Activated T-cell treated with anti-CD3 and anti-CD28 coated beads for 1 hour (primary cell): ENCODE measurements around the gene GPRC5A.

Source experiments
- DNase-seq: peaks from one replicate; pipeline ENCODE4 v3.0.0-alpha.2; 2020; ENCODE audit warnings: low read depth

The GPRC5A gene

DNA sequence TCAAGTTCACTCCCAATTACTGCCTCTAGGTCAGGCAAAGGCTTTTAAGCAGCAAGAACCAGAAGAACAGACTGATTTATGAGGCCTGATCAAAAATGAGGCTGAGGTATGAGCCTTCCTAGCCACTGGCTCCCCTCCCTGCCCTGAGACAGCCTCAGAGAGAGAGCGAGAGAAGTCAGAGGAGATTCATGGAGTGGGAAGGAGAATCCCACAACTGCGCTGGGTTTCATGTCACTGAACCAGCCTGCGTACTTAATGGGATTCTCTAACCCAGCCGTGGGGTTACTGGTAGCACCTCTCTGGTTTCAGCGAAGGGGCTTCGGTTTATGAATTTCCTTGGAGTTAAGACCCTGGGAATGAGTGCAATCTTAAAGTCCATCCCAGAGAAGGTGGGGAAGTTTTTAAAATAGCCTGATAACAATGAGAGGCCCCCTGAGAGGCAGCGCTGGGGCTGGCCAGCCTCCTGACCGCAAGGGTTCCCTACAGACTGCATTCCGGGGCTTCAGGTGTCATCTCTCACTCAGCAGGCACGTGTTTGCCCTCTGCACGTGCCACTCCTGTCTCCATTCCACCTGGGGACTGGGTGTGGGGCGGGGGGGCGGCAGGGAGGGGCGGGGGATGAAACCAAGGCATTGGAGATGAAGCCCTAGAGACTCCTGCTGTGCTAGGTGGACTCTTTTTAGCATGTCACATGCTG is 6.1 kb upstream of the GPRC5A start:
- no peak for DNase-seq

DNA sequence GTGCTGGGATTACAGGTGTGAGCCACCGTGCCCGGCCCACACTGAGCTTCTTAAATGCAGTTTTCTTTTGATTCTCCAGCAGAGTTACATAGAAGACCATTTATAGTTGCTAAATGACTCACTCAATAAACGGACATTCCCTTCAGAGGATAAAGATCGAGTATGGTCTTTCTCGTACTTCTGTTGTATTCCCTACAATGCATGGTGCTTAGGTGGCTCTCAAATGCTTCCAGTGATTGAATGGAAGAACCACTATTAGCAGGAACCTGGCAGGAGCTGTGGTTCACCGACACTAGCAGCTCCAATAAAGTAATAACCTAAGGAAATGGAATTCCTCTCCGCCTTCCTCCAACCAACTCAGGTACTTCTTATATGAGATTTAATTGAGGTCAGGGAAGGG is 3.9 kb upstream of the GPRC5A start:
- DNase-seq, result no peak

DNA sequence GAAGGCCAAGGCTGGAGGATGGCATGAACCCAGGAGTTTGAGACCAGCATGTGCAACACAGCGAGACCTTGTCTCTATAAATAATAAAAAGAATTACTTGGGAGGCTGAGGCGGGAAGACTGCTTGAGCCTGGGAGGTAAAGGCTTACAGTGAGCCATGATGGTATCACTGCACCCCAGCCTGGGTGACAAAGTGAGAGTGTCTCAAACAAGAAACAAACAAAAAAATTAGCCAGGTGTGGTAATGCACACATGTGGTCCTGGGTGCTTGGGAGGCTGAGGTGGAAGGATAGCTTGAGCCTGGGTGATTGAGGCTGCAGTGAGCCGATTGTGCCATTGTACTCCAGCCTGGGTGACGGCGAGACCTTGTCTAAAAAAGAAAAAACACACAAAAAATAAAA is 1.7 kb upstream of the GPRC5A start:
- no peak for DNase-seq

DNA sequence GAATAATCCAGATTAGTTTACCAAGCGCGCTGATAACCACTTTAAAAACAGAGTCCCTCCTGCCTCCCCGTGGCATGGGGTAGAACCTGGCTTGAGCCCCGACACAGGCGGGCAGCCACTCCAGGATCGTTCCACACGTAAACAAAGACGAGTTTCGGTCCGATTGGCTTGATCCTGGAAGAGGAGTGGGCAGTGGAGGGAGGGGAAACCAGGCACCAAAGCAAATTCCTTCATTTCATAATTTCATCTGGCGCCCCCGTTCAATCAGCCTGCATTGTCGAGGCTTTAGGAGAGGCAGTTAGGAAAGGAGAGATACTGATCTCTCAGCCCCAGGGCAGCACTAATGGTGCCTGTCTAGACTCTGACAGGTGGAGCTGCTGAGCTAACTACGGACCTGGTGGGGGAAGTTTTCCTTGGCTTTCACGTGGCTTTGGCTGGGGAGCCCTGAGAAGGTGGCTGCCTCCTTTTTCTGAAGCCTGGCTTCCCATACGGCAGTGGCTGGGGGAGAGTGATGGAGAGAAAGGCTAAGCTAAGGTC is 751 bp upstream of the GPRC5A start:
- DNase-seq, result peak; percentile 6

DNA sequence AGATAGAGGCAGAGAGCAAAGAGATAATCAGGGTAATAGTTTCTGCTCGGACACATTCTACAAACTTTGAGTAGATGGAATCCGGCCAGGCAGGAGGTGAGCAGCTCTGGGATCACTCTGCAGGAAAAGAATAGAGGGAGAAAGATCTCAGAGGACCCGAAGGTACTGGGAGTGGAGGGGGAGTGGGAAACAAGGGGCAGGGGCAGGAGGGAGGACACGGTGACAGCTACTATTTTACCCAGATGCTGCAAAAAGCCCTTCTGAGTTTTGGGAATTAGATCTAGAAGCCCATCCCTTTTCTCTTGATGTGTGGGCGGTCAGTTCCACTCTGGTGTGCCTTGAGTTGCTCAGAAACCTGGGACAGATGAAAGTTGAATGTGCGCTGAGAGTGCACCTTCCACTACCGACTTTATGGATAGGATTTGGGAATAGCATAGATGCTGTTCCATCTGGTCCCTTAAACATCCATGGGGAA is 556 bp downstream of the GPRC5A start:
- no peak for DNase-seq

DNA sequence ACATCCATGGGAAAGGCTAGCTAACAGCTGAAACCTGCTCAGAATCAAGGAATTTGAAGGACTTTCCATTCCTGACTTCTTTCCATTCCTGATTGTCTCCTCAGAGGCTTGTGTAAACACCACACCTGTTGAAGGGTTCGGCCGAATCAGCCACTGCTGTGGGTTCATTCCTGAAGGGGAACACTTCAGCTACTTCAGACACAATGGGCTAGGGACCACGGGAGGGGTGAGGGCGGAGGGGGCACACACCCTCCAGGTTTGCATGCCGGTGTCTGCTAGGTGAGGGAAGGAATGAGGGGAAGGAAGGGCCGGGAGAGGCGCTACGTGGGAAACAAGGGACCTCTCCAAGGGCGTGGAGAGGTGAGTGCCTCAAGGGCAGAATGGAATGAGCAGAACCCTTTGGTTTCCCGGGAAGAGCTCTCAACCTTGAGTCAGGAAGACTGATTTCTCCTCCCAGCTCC is 1.3 kb downstream of the GPRC5A start:
- DNase-seq, result no peak

DNA sequence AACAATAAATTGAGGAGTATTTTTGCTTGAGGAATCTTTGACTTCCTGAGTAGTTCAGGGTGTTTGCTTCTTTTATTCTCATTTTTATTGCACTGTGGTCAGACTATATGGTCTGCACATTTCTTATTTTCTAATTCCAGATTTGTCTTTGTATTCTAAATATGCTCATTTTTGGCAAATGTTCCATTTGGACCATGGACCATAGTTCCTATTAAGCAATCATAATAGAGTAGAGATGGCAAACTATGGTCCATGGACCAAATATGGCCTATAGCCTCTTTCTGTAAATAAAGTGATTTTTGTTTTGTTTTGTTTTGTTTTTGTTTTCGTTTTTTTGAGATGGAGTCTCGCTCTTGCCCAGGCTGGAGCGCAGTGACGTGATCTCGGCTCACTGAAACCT is 2.1 kb downstream of the GPRC5A start:
- no peak for DNase-seq

DNA sequence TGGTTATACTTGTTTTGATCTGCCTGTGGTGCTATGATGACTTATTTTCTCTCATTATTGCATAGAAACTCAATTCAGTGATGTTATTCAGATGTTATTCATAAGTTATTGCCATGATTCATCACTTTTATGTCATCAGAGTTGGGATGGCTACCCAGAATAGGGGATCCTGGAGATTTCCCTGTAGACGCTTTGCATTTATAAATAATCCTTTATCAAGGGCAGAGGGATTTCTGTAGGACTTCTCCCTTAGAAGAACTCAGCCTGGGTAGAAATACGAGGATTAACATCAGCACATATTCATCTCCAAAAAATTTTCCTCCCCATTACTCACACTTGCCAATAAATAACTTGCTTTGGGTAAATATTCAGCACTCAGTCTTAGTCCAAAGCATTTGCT is 4.9 kb downstream of the GPRC5A start:
- no peak for DNase-seq

DNA sequence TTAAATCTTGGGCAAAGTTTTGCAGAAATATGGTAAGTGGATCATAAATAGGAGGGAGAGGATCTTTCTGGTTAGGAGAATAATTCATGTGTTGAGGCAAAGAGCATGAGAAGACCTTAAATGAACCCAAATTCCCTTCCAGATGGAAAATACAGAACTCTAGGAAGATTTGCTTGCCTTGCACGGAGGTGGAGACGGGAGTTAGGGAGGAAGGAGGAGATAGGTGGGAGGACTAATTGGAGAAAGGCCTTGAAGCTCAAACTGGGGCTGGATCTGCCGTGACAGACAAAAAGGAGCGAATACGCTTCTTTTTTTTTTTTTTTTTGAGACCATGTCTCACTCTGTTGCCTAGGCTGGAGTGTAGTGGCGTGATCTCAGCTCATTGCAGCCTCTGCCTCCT is 5.9 kb downstream of the GPRC5A start:
- DNase-seq, result no peak

DNA sequence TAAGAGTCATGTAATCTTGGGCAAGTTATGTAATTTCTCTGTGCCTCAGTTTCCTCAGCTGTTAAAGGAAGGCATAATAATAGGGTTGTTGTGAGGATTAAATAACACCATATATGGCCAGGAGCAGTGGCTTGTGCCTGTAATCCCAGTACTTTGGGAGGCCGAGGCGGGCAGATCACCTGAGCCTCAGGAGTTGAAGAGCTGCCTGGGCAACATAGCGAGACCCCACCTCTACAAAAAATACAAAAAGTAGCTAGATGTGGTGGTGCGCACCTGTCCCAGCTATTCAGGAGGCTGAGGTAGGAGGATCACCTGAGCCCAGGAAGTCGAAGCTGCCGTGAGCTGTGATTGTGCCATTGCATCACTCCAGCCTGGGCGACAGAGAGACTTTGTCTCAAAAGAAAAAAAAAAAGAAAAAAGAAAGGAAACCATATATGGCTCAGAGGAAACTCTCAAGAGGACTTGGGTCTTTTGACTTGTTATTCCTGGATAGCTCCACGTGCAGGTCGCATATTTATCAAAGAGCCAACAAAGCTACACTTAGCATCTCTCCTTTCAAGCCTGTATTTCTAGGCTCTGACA is 6.9 kb downstream of the GPRC5A start:
- no peak for DNase-seq

DNA sequence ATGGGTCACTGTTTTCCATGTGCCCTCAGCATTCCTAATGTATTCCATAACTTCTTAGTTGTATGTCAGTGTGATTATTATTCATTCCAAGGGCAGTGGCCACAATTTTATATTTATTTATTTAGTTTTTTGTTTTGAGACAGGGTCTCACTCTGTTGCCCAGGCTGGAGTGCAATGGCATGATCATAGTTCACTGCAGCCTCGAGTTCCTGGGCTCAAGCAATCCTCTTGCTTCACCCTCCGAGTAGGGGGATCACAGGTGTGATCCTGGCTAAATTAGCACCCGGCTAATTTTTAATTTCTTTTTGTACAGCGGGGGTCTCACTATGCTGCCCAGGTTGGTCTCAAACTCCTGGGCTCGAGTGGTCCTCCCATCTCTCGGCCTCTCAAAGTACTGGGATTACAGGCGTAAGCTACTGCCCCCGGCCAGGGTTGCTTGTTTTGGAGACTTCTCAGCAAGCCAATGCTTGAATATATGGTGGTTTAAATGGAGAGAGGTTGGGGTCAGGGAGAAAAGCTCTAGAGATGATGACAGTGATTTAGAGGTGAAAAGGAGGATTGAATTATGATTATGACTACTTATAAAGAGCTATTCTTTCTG is 7.6 kb downstream of the GPRC5A start:
- no peak for DNase-seq

DNA sequence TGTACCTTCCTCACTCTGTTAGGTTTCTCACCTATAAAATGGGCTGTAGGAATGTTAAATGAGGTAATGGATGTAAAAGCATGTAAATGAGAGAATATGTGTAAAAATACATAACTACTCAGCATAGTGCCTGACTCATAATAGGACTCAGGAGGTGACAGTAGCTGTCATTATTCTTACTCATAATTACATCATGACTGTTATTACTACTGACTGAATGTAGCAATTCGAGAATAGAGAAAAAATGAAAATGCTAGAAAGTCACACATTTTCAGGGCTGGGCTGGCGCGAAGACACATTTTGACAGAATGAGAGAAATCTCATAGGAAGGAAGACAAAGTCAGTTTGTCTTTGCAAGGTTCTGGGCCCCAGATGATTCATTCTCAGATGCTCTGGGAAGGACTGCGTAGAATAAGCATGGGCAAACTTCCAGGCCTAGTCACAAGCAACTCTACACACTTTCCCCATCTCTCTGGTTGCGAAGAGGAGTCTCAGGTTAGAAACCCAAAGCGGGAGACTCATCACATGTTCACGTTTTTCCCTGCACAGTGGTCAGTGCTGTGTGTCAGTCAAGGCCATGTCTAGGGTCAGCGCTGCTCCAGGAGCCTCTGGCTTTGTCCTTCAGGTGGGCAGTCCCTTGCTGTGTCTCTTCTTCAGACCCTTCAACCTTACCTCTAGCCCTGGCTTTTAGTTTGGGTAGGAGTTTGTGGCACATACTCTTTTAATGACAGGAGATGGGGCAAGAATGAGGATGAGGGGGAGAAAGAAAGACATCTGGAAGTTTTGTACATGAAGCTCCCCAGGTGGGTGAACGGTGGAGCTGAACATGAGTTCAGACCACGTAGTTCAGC is 8.4 kb downstream of the GPRC5A start:
- DNase-seq, result no peak

DNA sequence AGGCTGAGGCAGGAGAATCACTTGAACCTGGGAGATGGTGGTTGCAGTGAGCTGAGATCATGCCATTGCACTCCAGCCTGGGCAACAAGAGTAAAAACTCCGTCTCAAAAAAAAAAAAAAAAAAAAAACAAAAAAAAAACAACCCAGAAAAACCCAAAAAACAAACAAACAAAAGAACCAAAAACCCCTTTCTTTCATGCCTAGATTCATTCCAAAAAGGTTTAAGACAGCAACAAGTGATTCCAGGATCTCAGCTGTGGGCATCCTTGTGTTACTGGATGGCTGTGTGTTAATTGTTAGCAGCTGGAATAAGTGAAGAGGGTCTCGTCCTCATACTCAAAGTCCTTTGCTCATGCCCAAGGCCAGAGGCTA is 9.4 kb downstream of the GPRC5A start:
- no peak for DNase-seq

DNA sequence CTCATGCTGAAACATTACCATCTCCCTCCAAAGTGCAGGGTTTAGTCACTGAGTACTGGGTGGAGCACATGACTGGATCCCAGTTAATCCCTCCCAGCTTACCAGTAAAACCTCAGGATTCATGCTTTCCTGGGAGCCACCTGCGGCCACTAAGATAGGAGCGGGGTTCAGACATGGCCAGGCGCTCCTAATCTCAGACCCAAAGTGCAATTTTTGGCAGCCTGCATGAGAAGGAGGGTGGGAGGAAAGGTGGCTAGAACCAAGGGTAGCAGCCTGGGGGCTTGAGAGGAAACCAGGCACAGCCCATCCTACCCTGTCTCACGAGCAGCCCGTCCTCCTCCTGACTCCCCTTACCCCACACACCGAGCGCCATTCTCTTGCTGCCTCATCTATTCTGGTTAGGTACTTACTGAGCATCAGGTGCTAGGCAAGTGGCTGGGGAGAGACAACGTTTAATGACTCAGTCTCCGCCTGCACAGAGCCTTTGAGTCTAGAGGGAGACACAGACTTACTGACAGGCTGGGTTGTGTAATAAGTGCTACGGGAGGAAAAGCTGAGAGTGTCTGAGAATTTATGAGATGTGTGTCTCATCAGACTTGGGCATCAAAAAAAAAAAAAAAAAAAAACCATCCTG is 9.9 kb downstream of the GPRC5A start:
- no peak for DNase-seq

DNA sequence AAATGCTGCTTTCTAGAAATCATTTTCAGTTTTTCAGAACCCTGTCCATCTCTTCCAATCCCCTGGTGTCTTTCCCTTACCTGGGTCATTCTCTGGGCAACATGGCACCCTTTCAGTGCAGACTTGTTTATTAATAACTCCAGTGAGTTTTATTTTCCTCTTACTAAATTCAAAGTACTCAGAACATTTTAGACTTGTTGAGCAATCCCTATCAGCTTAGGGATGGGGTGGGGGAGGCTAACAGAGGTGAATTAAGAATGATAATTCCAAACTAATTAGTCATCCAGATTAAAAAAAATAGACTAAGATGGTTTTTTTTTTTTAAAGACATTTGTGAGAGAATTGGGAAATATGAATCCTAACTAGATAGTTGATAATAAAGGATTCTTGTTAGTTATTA is 10.7 kb downstream of the GPRC5A start:
- DNase-seq, result no peak

DNA sequence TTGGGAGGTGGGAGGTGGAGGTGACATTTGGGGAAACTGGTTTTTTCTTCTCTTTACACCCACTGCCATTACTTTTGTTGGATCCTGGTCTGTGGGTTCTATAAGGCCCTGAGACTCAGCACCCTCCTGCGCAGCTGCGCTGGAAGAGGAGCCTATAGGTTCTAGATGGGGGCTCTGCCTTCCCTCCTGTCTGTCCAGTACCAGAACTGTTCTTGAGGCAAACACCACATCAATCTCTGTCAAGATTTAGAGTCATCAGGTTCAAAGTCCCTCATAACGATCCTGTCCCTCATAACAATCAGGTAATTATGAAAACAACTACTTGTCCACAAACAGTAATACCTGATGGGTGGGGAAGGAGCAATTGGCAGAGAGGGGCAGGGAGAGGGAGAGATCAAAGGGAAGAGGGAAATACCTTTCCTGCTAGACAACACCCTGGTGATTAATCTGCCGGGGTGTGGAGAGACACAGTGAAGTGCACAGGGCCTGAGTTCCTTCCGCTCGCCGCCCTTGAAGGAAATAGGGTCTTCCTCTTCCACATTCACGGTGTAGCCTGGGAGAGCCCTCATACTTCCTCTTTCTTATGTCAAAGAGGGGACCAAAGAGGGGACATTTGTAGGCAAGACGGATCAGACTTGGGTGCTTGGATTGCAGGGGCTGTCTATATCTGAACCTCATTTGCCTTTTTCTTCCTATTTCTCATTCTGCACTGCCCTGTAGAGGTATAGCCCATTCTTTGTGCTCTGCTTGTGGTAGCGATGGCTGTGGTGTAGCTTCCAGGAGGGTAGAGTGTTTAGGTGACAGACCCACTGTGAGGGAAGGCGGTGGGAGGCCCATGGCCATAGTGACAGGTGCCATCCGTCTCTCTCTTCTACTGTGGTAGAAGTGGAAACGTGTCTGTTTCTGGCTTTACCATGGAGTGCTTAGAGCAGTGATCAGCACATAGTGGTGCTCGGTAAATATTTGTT is 12.6 kb downstream of the GPRC5A start:
- DNase-seq, result no peak

DNA sequence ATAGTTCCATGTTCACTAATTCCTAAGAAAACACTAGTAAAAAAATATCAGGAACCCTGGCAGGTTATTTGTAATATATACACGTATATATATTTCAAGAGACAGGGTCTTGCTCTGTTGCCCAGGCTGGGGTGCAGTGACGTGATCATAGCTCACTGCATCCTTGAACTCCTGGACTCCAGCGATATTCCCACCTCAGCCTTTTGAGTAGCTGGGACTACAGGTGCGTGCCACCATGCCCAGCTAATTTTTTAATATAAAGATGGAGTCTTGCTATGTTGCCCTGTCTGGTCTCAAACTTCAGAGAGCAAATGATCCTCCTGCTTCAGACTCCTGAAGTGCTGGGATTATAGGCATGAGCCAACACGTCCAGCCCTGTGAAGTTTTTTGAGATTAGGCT is 16.2 kb downstream of the GPRC5A start:
- DNase-seq, result no peak

DNA sequence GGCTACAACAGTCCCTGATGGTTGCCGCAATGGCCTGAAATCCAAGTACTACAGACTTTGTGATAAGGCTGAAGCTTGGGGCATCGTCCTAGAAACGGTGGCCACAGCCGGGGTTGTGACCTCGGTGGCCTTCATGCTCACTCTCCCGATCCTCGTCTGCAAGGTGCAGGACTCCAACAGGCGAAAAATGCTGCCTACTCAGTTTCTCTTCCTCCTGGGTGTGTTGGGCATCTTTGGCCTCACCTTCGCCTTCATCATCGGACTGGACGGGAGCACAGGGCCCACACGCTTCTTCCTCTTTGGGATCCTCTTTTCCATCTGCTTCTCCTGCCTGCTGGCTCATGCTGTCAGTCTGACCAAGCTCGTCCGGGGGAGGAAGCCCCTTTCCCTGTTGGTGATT is 16.9 kb downstream of the GPRC5A start:
- DNase-seq, result no peak

DNA sequence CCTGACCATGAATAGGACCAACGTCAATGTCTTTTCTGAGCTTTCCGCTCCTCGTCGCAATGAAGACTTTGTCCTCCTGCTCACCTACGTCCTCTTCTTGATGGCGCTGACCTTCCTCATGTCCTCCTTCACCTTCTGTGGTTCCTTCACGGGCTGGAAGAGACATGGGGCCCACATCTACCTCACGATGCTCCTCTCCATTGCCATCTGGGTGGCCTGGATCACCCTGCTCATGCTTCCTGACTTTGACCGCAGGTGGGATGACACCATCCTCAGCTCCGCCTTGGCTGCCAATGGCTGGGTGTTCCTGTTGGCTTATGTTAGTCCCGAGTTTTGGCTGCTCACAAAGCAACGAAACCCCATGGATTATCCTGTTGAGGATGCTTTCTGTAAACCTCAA is 17.3 kb downstream of the GPRC5A start:
- no peak for DNase-seq

DNA sequence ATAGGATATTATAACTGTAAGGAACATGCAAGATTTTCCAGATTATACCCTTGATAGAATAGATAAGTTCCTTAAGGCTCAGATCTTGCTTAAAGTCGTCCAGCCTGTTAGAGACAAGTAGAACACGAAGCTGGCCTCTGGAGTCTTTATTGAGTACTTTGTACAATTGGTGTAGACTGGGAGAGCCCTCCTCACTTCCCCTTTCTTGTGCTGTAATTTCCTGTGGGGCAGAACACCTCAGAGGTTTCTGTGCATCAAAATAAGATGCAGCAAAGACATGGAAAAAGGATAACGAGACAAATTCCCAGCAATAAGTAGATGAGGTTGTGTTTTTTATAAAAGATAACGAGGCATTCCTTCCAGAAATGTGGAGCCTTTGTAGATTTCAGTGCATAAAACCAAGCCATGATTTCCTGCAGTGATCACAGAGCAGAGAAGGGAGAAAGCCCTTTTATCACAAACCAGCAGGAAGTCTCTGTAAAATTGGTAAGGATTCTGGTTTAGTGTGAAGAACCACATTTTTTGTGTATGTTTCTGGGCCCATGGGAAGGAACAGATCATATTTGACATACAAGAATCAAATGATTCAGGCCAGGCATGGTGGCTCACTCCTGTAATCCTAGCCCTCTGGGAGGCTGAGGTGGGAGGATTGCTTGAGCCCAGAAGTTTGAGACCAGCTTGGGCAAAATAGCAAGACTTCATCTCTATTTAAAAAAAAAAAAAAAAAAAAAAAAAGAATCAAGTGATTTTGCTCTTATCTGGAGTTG is 18.0 kb downstream of the GPRC5A start:
- no peak for DNase-seq
